T-cell (primary cell): ENCODE data around the gene RUBCN. TPM values are rescaled to one million over a fixed set of nuclear protein-coding genes. Genes with fewer than 3 reads are reported as not detected.
A peak's percentile ranks its signal among the peaks of the same experiment; 100 is the strongest.
"Not testable (repeated sequence)": the region's sequence is repeated elsewhere in the genome, so short reads cannot be mapped to it uniquely, and the experiment has no call there.

Experiments
- ATAC-seq, 4 experiments: fragments of 200-7000 bp in 3 of 4; fragments of 150-1000 bp in 1 of 4; cut with Tn5 transposase; replicated peaks in 1 of 4; 1 replicate in 3 of 4; 2 replicates in 1 of 4; pipeline ENCODE4 v1.10.0; 2021; ENCODE audit warnings: moderate library complexity in 3 of 4, mild to moderate bottlenecking in 2 of 4, moderate number of reproducible peaks in 1 of 4
- CTCF ChIA-PET, 2 donors: fragments of 300-600 bp; sonication (Branson Sonifier 250); formaldehyde crosslinking; loops; one replicate each; lab custom pipeline; 2022; ENCODE audit warnings: antibody characterized with exemption in 2 of 2; lab: Charles Lee
- POLR2A ChIA-PET, 2 donors: fragments of 300-600 bp; sonication (Branson Sonifier 250); formaldehyde crosslinking; loops; one replicate each; lab custom pipeline; 2022; ENCODE audit warnings: antibody characterized with exemption in 2 of 2; lab: Charles Lee
- DNase-seq, 35 experiments: peaks; one replicate each; pipeline versions ENCODE4 v3.0.0 to v3.0.0-alpha.2; 2013 to 2023
- H3K27ac ChIP-seq: one replicate; pipeline ENCODE4 v1.5.1; 2013; ENCODE audit warnings: low read length
- H3K27me3 ChIP-seq, 2 experiments: replicated peaks in 1 of 2; 1 replicate in 1 of 2; 2 replicates in 1 of 2; pipeline versions ENCODE4 v1.6.1 to v1.7.0; 2013; ENCODE audit warnings: low read length in 1 of 2, mixed read lengths in 1 of 2; ENCODE audit not compliant: control insufficient read depth in 2 of 2, insufficient read depth in 2 of 2; ENCODE audit errors: extremely low read depth in 1 of 2
- H3K36me3 ChIP-seq, 2 donors: 1 replicate in 1 of 2; 2 replicates in 1 of 2; pipeline versions ENCODE4 v1.6.1 to v1.7.0; 2013; ENCODE audit warnings: low read length in 1 of 2; ENCODE audit not compliant: control insufficient read depth in 2 of 2, insufficient read depth in 1 of 2; ENCODE audit errors: extremely low read depth in 1 of 2
- H3K4me1 ChIP-seq, 2 experiments: 1 replicate in 1 of 2; 2 replicates in 1 of 2; pipeline versions ENCODE4 v1.6.1 to v1.7.0; 2013; ENCODE audit warnings: low read length in 2 of 2, mixed read lengths in 1 of 2; ENCODE audit not compliant: insufficient read depth in 2 of 2, control insufficient read depth in 1 of 2; ENCODE audit errors: extremely low read depth in 1 of 2
- H3K4me3 ChIP-seq, 2 donors: 1 replicate in 1 of 2; 2 replicates in 1 of 2; pipeline versions ENCODE4 v1.5.1 to v1.7.0; 2013; ENCODE audit warnings: mild to moderate bottlenecking in 2 of 2, low read length in 1 of 2, moderate library complexity in 1 of 2; ENCODE audit not compliant: control insufficient read depth in 1 of 2; ENCODE audit errors: extremely low read depth in 1 of 2
- H3K9me3 ChIP-seq: 2 replicates; pipeline ENCODE4 v1.7.0; 2013
- H3K27ac Mint-ChIP-seq, 2 donors: one replicate each; pipeline ENCODE4 v1.8.0; 2020 to 2021; ENCODE audit warnings: mild to moderate bottlenecking in 2 of 2, mixed read lengths in 2 of 2
- H3K27me3 Mint-ChIP-seq, 2 donors: one replicate each; pipeline ENCODE4 v1.8.0; 2021 to 2022; ENCODE audit warnings: mixed read lengths in 2 of 2
- H3K36me3 Mint-ChIP-seq: one replicate; pipeline ENCODE4 v1.8.0; 2021; ENCODE audit warnings: mixed read lengths
- H3K4me1 Mint-ChIP-seq, 3 donors: one replicate each; pipeline ENCODE4 v1.8.0; 2020 to 2022; ENCODE audit warnings: mixed read lengths in 3 of 3, mild to moderate bottlenecking in 1 of 3
- H3K4me3 Mint-ChIP-seq, 3 donors: one replicate each; pipeline ENCODE4 v1.8.0; 2020 to 2022; ENCODE audit warnings: mild to moderate bottlenecking in 3 of 3, mixed read lengths in 3 of 3, moderate library complexity in 3 of 3
- H3K9me3 Mint-ChIP-seq, 3 donors: one replicate each; pipeline ENCODE4 v1.8.0; 2020 to 2022; ENCODE audit warnings: mixed read lengths in 3 of 3
- WGBS: methylation state at CpG from one replicate; pipeline ENCODE4 v1.1.5; 2013; ENCODE audit warnings: missing lambda C conversion rate; ENCODE audit not compliant: insufficient coverage; 5-methylcytosine and 5-hydroxymethylcytosine counted together
- total RNA-seq, 35 experiments: library from RNA in 6 of 35; stranded (reverse) in 6 of 35; fragments of 120-200 nt in 1 of 35; gene quantifications; one replicate each; pipeline versions ENCODE4 v1.2.1 to v1.2.4 and lab custom pipeline; 2013 to 2026

The RUBCN gene
- total RNA-seq, 5 donors from 2014 or later (not counting 1 experiment from before 2014, with no cell fraction given), result 40.3 to 73.5 (median 64.7) TPM

GRCh38 chr3:197652860-197653259 is 83.8 kb downstream of the RUBCN start:
- DNase-seq, H3K4me3 Mint-ChIP-seq, H3K36me3 Mint-ChIP-seq, H3K4me3 ChIP-seq, H3K4me1 ChIP-seq, H3K27ac Mint-ChIP-seq, ATAC-seq, H3K27ac ChIP-seq, H3K36me3 ChIP-seq, H3K9me3 Mint-ChIP-seq, H3K27me3 ChIP-seq, H3K9me3 ChIP-seq, POLR2A ChIA-PET, H3K27me3 Mint-ChIP-seq, CTCF ChIA-PET: not testable (repeated sequence)
- H3K4me1 Mint-ChIP-seq, result peaks cover 5 to 15% (median 8%) of the 10 kb centered on the region in 3 donors
- no CpG with 5 or more reads among the region's 10 CpGs for WGBS

GRCh38 chr3:197647649-197648048 is 89.1 kb downstream of the RUBCN start:
- not testable (repeated sequence) for H3K27me3 Mint-ChIP-seq, H3K36me3 Mint-ChIP-seq

DNA sequence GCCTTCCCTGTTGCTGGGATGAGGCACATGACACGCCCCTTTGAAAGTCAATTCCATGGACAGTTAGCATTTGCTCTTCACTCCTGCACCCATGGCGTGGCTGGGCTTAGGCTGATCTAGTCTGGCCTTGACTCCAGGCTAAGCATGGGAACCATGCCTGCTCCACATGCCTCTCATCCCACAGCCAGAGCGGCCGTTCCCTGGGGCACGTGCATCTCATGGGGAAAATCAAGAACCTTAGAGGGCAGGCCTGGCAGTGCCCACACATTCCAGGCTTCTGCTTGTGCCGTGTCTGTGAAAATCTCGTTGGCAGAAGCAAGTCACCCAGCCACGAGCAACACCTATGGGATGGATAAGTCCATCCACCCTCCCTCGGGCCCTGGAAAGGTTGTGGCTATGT is 89.5 kb downstream of the RUBCN start:
- CTCF ChIA-PET, H3K4me3 Mint-ChIP-seq, H3K4me1 ChIP-seq, H3K4me3 ChIP-seq, ATAC-seq, H3K27ac Mint-ChIP-seq, H3K36me3 Mint-ChIP-seq, H3K27me3 ChIP-seq, H3K36me3 ChIP-seq, H3K27ac ChIP-seq, H3K9me3 ChIP-seq, H3K9me3 Mint-ChIP-seq, POLR2A ChIA-PET, DNase-seq, H3K27me3 Mint-ChIP-seq: not testable (repeated sequence)
- H3K4me1 Mint-ChIP-seq, result peaks cover 5 to 13% (median 8%) of the 10 kb centered on the region in 3 donors
- WGBS, result 100% methylated on average over 3 of the region's 9 CpGs

More at GRCh38 chr3:197647649-197648048, 89.1 kb downstream of the RUBCN start:
- CTCF ChIA-PET, DNase-seq, H3K4me3 ChIP-seq, ATAC-seq, H3K27me3 ChIP-seq, H3K27ac ChIP-seq, H3K9me3 Mint-ChIP-seq, H3K4me3 Mint-ChIP-seq, H3K4me1 ChIP-seq, H3K27ac Mint-ChIP-seq, H3K9me3 ChIP-seq, POLR2A ChIA-PET, H3K36me3 ChIP-seq: not testable (repeated sequence)
- WGBS, result no CpG with 5 or more reads among the region's 7 CpGs
- peaks cover 5 to 15% (median 8%) of the 10 kb centered on the region in 3 donors for H3K4me1 Mint-ChIP-seq

DNA sequence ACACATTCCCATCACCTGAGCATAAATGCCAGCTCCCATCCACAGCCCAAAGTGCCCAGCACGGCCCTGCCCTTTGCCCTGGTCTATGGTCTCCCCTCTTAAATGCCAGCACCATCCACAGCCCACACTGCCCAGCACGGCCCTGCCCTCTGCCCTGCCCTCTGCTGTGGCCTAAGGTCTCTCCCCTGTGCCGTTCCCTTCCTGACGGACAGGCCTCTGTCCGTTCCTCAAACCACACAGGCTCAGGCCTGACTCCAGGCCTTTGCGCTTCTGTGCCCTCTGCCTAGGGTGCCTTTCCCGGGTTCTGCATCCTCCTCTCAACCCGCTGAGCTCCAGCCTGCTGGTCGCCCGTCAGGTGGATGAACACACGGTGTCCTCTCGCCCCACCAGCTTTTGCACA is 90.4 kb downstream of the RUBCN start:
- H3K27ac Mint-ChIP-seq, H3K27me3 ChIP-seq, H3K27me3 Mint-ChIP-seq, ATAC-seq, H3K4me3 ChIP-seq, DNase-seq, CTCF ChIA-PET, H3K36me3 ChIP-seq, H3K9me3 ChIP-seq, POLR2A ChIA-PET, H3K36me3 Mint-ChIP-seq, H3K4me1 ChIP-seq, H3K9me3 Mint-ChIP-seq, H3K4me3 Mint-ChIP-seq, H3K27ac ChIP-seq: not testable (repeated sequence)
- H3K4me1 Mint-ChIP-seq, result peaks cover 3 to 13% (median 5%) of the 10 kb centered on the region in 3 donors
- WGBS, result no CpG with 5 or more reads among the region's 12 CpGs

- H3K27me3 Mint-ChIP-seq, H3K4me1 Mint-ChIP-seq, H3K36me3 ChIP-seq, H3K27ac Mint-ChIP-seq, H3K27me3 ChIP-seq, H3K36me3 Mint-ChIP-seq, POLR2A ChIA-PET, ATAC-seq, H3K9me3 ChIP-seq, CTCF ChIA-PET, H3K27ac ChIP-seq, H3K4me3 ChIP-seq, H3K4me3 Mint-ChIP-seq, H3K9me3 Mint-ChIP-seq, DNase-seq, H3K4me1 ChIP-seq: not testable (repeated sequence)
- 88% methylated on average over 6 of the region's 10 CpGs for WGBS
These were observed 99.1 kb downstream of the RUBCN start for GRCh38 chr3:197637556-197637955.

DNA sequence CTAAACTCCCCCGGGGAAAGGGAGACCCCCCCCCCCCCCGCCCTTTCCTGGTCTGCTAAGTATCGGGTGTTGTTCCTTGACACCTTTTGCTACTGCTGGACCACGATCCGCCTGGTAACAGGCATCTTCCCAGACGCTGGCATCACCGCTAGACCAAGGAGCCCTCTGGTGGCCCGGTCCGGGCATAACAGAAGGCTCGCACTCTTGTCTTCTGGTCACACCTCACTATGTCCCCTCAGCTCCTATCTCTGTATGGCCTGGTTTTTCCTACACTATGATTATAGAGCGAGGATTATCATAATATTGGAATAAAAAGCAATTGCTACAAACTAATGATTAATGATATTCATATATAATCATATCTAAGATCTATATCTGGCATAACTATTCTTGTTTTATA is 104.7 kb downstream of the RUBCN start:
- H3K4me1 Mint-ChIP-seq, H3K27me3 ChIP-seq, H3K4me3 ChIP-seq, H3K36me3 ChIP-seq, H3K27ac Mint-ChIP-seq, ATAC-seq, H3K27me3 Mint-ChIP-seq, H3K4me1 ChIP-seq, H3K9me3 ChIP-seq, H3K36me3 Mint-ChIP-seq, H3K9me3 Mint-ChIP-seq, H3K27ac ChIP-seq, H3K4me3 Mint-ChIP-seq, POLR2A ChIA-PET: not testable (repeated sequence)
- DNase-seq, result peak in 4 of 35 experiments; percentile 5 to 29 (median 22)
- CTCF ChIA-PET, result interaction anchor here (1.3 kb wide), 2 partner anchors 19 to 33 kb away, joined by 3 to 5 read pairs; no protein-coding TSS in a partner anchor
- no CpG with 5 or more reads among the region's 11 CpGs for WGBS

GRCh38 chr3:197630766-197631165 is 105.9 kb downstream of the RUBCN start:
- H3K27ac Mint-ChIP-seq, H3K4me1 Mint-ChIP-seq, H3K4me1 ChIP-seq, POLR2A ChIA-PET, H3K27me3 Mint-ChIP-seq, H3K4me3 ChIP-seq, H3K27ac ChIP-seq, H3K36me3 Mint-ChIP-seq, CTCF ChIA-PET, ATAC-seq, H3K9me3 ChIP-seq, H3K4me3 Mint-ChIP-seq, H3K9me3 Mint-ChIP-seq, H3K27me3 ChIP-seq, DNase-seq, H3K36me3 ChIP-seq: not testable (repeated sequence)
- 95% methylated on average over 4 of the region's 12 CpGs for WGBS
